Common myeloid progenitor, CD34-positive (primary cell): Measurements from ENCODE around the gene TUBGCP6.

Experiments
- CTCF ChIA-PET: fragments of 350-600 bp; sonication (Branson Sonifier 250); formaldehyde crosslinking; loops from one replicate; lab custom pipeline; 2021; ENCODE audit warnings: antibody characterized with exemption; lab: Charles Lee
- POLR2A ChIA-PET: fragments of 350-600 bp; sonication (Branson Sonifier 250); formaldehyde crosslinking; loops from one replicate; lab custom pipeline; 2021; ENCODE audit warnings: antibody characterized with exemption; lab: Charles Lee
- DNase-seq, 3 donors: peaks; one replicate each; pipeline versions ENCODE4 v3.0.0 to v3.0.0-alpha.2; 2013
- H3K27ac ChIP-seq, 2 experiments: 1 replicate in 1 of 2; 2 replicates in 1 of 2; pipeline ENCODE4 v1.7.0; 2013; ENCODE audit warnings: inconsistent platforms in 2 of 2, low read length in 2 of 2, mild to moderate bottlenecking in 2 of 2, low read depth in 1 of 2, moderate library complexity in 1 of 2; ENCODE audit not compliant: severe bottlenecking in 2 of 2, insufficient read depth in 1 of 2, poor library complexity in 1 of 2
- H3K27me3 ChIP-seq, 5 experiments: replicated peaks in 2 of 5; 1 replicate in 3 of 5; 2 replicates in 2 of 5; pipeline versions ENCODE4 v1.6.1 to v1.7.0; 2013; ENCODE audit warnings: low read length in 4 of 5, mild to moderate bottlenecking in 2 of 5, moderate library complexity in 2 of 5, inconsistent platforms in 1 of 5; ENCODE audit not compliant: insufficient read depth in 5 of 5, control insufficient read depth in 4 of 5
- H3K36me3 ChIP-seq, 4 experiments: 1 replicate in 2 of 4; 2 replicates in 2 of 4; pipeline versions ENCODE4 v1.6.1 to v1.7.0; 2013; ENCODE audit warnings: low read length in 3 of 4, control low read depth in 1 of 4, mild to moderate bottlenecking in 1 of 4; ENCODE audit not compliant: control insufficient read depth in 4 of 4, insufficient read depth in 4 of 4
- H3K4me1 ChIP-seq, 4 experiments: 1 replicate in 3 of 4; 2 replicates in 1 of 4; pipeline versions ENCODE4 v1.6.1 to v1.7.1; 2013; ENCODE audit warnings: low read length in 3 of 4, mild to moderate bottlenecking in 3 of 4, control low read depth in 1 of 4, inconsistent platforms in 1 of 4, moderate library complexity in 1 of 4; ENCODE audit not compliant: control insufficient read depth in 4 of 4, insufficient read depth in 4 of 4; ENCODE audit errors: control extremely low read depth in 1 of 4
- H3K4me3 ChIP-seq, 7 experiments: 1 replicate in 4 of 7; 2 replicates in 3 of 7; pipeline versions ENCODE4 v1.5.1 to v1.7.0; 2013; ENCODE audit warnings: mild to moderate bottlenecking in 7 of 7, low read length in 6 of 7, moderate library complexity in 6 of 7, inconsistent platforms in 2 of 7, low read depth in 2 of 7, control low read depth in 1 of 7; ENCODE audit not compliant: insufficient read depth in 4 of 7, control insufficient read depth in 1 of 7; ENCODE audit errors: extremely low read depth in 1 of 7
- H3K9me3 ChIP-seq, 5 experiments: 1 replicate in 4 of 5; 2 replicates in 1 of 5; pipeline versions ENCODE4 v1.6.1 to v1.7.1; 2013; ENCODE audit warnings: low read length in 4 of 5, mild to moderate bottlenecking in 2 of 5, inconsistent platforms in 1 of 5, low read depth in 1 of 5, moderate library complexity in 1 of 5; ENCODE audit not compliant: control insufficient read depth in 4 of 5, insufficient read depth in 2 of 5; ENCODE audit errors: control extremely low read depth in 1 of 5
- WGBS: methylation state at CpG from one replicate; pipeline ENCODE4 v1.1.5; 2013; ENCODE audit not compliant: insufficient coverage; 5-methylcytosine and 5-hydroxymethylcytosine counted together

Gene TUBGCP6

DNA sequence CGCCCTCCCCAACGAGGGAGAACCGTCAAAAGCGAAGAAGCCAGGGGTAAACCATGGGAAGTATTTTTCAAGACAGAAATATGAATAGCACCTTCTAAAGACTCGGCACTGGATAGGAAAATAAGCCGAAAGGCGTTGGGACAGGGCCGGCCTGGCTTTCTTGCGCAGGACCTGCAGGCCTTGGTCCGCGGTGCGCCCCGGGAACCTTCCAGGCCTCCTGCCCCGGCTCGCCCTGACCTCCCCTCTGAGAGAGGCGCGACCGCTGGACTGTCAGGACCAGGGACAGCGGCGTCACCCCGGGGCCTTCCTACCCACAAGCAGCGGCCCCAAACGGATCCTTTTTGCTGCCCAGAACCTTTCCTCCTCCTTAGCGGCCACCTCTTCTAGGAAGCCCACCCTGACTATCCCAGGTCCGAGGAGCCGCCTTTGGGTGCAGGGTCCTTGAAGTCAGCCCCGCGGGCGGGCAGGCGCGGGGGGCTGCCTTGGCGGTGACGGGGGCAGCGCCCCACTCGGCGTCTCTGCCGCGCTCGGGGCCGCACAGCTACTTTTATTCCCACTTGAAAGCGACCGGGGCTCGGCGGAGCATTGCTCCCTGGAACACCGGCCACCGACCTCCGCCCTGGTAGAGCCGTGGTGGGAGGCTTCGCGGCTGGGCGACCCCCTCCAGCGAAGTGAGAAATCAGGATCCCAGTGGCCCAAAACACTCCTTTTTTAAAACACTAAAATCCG is 26.0 kb upstream of the TUBGCP6 start:
- no peak overlapping the region for H3K27ac ChIP-seq

DNA sequence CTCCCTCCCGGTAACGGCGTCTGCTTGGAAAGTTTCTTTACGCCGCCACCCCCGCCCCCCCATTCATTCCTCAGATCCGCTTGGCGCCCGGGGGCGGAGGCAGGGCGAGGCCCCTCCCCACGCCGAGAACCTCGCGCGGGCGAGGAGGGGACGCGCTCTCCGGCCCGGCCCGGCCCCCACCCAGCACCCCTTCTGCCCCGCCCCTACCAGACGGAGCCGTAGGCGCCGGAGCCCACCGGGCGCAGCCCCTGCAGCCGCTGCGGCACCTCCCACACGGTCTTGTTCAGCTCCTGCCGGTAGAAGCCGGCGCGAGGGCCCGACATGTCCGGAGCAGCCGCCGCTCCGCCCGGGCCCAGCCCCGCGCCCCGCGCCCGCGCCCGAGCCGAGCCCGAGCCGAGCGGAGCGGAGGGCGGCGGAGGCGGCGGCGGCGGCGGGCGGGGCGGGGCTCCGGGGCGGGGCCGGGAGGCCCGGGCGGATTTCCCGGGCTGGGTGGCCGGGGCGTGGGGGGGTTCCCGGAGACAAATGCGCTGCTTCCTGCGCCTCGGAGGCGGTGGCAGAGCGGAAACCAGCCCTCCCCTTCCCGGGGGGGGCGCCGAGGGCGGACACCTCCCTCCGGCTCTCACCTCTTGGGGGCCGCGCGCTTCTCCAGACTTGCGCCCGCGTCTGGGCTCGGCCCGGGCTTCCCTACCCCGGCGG is 25.3 kb upstream of the TUBGCP6 start, which contains the start of gene MAPK11:
Gene MAPK11 (minus strand): TSS at position 411 of the 696 bp plus-strand sequence. CDS start 88 bp downstream, at position 323.
- Histone ChIP-seq H3K27me3 (peaks cover 0 to 14% (median 4%) of the 10 kb centered on the region in 5 experiments), H3K4me1 (peaks cover 0 to 47% (median 39%) of the 10 kb centered on the region in 4 experiments), H3K36me3 (peaks cover 0 to 9% (median 5%) of the 10 kb centered on the region in 4 experiments), H3K9me3 (peaks cover 0 to 8% (median 0%) of the 10 kb centered on the region in 5 experiments), H3K4me3 (peak within 1 kb of the TSS; percentile 42 to 80 (median 64)), H3K27ac (no peak within 1 kb of the TSS)
- CTCF ChIA-PET: no interaction called here
- POLR2A ChIA-PET: no interaction called here
- DNase-seq: peak in 2 of 3 donors; percentile 36 to 48
- 0% methylated on average over 55 of the region's 92 CpGs for WGBS

More for the DNA sequence above, 26.0 kb upstream of the TUBGCP6 start:
- peaks cover 0 to 47% (median 39%) of the 10 kb centered on the region in 4 experiments for H3K4me1 ChIP-seq
- peaks cover 0 to 14% (median 4%) of the 10 kb centered on the region in 5 experiments for H3K27me3 ChIP-seq
- peaks cover 0 to 16% (median 10%) of the 10 kb centered on the region in 4 experiments for H3K36me3 ChIP-seq
- under 1% methylated on average over 42 of the region's 53 CpGs for WGBS
- POLR2A ChIA-PET: no interaction called here
- DNase-seq: peak; percentile 39 to 69 (median 55)
- peak overlapping the region; percentile 42 to 80 (median 64) for H3K4me3 ChIP-seq
- CTCF ChIA-PET: interaction anchor here (3.2 to 3.8 kb wide), 2 partner anchors 7 to 35 kb away, joined by 10 to 15 read pairs; partner anchors contain the start of gene PLXNB2
- peaks cover 0 to 9% (median 0%) of the 10 kb centered on the region in 5 experiments for H3K9me3 ChIP-seq

GRCh38 chr22:50269573-50269969 is 24.7 kb upstream of the TUBGCP6 start:
- Histone ChIP-seq H3K4me1 (peaks cover 0 to 47% (median 39%) of the 10 kb centered on the region in 4 experiments), H3K9me3 (peaks cover 0 to 8% (median 0%) of the 10 kb centered on the region in 5 experiments), H3K4me3 (peak overlapping the region in 6 of 7 experiments; percentile 26 to 80 (median 56)), H3K27me3 (peaks cover 0 to 14% (median 4%) of the 10 kb centered on the region in 5 experiments), H3K36me3 (peaks cover 0 to 6% (median 4%) of the 10 kb centered on the region in 4 experiments), H3K27ac (no peak overlapping the region)
- POLR2A ChIA-PET: no interaction called here
- CTCF ChIA-PET: interaction anchor here (1.6 kb wide), 1 partner anchor 72 kb away, joined by 6 read pairs; no protein-coding TSS in a partner anchor
- WGBS: 3% methylated on average over 13 of the region's 18 CpGs
- no peak for DNase-seq

DNA sequence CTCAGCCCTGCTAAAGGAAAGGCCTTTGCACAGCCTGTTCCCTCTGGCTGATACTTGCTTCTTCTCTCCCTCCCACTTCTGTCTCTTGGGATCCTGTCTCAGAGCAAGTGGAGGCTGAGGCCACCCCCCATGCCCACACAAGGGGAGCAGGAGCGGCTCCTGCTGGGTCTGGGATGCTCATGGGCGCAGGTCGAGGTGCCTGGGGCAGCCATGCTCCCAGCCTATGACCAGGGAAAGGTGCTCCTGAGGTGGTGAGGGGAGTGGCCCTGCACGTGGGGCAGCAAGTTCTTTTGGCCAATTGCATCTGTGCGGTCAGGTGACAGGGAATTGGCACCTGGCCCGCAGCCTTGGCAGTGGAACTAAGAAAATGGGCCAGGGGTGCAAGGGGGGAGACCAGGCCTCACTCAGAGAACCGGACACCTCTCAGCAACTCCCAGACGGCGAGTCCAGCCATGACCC is 23.9 kb upstream of the TUBGCP6 start:
- CTCF ChIA-PET: interaction anchor here (0.8 to 1.6 kb wide), 2 partner anchors 13 to 73 kb away, joined by 3 to 6 read pairs; no protein-coding TSS in a partner anchor
- H3K9me3 ChIP-seq: peaks cover 0 to 8% (median 0%) of the 10 kb centered on the region in 5 experiments
- 77% methylated on average over 6 of the region's 9 CpGs for WGBS
- peaks cover 0 to 14% (median 4%) of the 10 kb centered on the region in 5 experiments for H3K27me3 ChIP-seq
- DNase-seq: no peak
- no peak overlapping the region for H3K27ac ChIP-seq
- peaks cover 0 to 47% (median 38%) of the 10 kb centered on the region in 4 experiments for H3K4me1 ChIP-seq
- peaks cover 0 to 8% (median 4%) of the 10 kb centered on the region in 4 experiments for H3K36me3 ChIP-seq
- no peak overlapping the region for H3K4me3 ChIP-seq
- POLR2A ChIA-PET: no interaction called here

- DNase-seq: peak; percentile 79 to 84 (median 81)
- peaks cover 0 to 14% (median 4%) of the 10 kb centered on the region in 5 experiments for H3K27me3 ChIP-seq
- peaks cover 0 to 54% (median 43%) of the 10 kb centered on the region in 4 experiments for H3K4me1 ChIP-seq
- CTCF ChIA-PET: interaction anchor here (0.8 to 2.5 kb wide), 4 partner anchors 13 to 74 kb away, joined by 3 to 20 read pairs (median 4); partner anchors contain the start of gene HDAC10
- WGBS: 34% methylated on average over 50 of the region's 75 CpGs
- no peak overlapping the region for H3K27ac ChIP-seq
- H3K4me3 ChIP-seq: peak overlapping the region in 1 of 7 experiments; percentile 23
- peaks cover 0 to 8% (median 4%) of the 10 kb centered on the region in 4 experiments for H3K36me3 ChIP-seq
- POLR2A ChIA-PET: no interaction called here
- peaks cover 0 to 8% (median 0%) of the 10 kb centered on the region in 5 experiments for H3K9me3 ChIP-seq
Observed at GRCh38 chr22:50267591-50268390, 23.0 kb upstream of the TUBGCP6 start.

DNA sequence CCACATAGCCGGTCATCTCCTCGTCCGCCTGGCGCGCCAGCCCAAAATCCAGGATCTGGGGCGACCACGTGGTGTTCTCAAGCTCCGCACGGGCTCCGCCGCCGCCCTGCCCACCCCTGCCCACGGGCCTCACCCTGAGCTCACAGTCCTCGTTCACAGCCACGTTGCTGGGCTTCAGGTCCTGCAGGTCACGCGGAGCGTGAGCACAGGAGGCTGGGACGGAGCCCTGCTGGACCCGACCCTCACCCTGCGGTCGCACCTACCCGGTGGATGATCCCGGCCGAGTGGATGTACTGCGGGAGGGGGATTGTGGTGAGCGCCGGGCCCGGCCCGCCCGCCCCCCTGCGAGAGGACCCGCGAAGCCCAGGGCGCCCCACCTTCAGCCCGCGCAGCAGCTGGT is 22.2 kb upstream of the TUBGCP6 start:
- Histone ChIP-seq H3K36me3 (peaks cover 0 to 8% (median 4%) of the 10 kb centered on the region in 4 experiments), H3K4me1 (peaks cover 0 to 54% (median 47%) of the 10 kb centered on the region in 4 experiments), H3K9me3 (peaks cover 0 to 8% (median 0%) of the 10 kb centered on the region in 5 experiments), H3K4me3 (no peak overlapping the region), H3K27ac (no peak overlapping the region), H3K27me3 (peaks cover 0 to 11% (median 3%) of the 10 kb centered on the region in 5 experiments)
- 92% methylated on average over 37 of the region's 37 CpGs for WGBS
- POLR2A ChIA-PET: no interaction called here
- no peak for DNase-seq
- CTCF ChIA-PET: interaction anchor here (0.5 to 2.5 kb wide), 3 partner anchors 15 to 159 kb away, joined by 3 to 20 read pairs (median 3); partner anchors contain the start of gene HDAC10
